Smooth muscle cell (in vitro differentiated cells): ENCODE data around the gene C1QTNF1. TPM values are rescaled to one million over a fixed set of nuclear protein-coding genes. Genes with fewer than 3 reads are reported as not detected.

Experiments
- DNase-seq: peaks from one replicate; lab custom pipeline; 2025; ENCODE audit not compliant: unreplicated experiment; lab: John Stamatoyannopoulos, UW
- H2AFZ ChIP-seq: fragments of 200-600 bp; sonication (generic); 2 replicates; pipeline ENCODE4 v1.6.0; 2016; ENCODE audit warnings: antibody characterized with exemption, low read depth, mild to moderate bottlenecking
- H3F3A ChIP-seq: fragments of 200-600 bp; sonication (generic); 2 replicates; pipeline ENCODE4 v1.6.0; 2017; ENCODE audit warnings: antibody characterized with exemption, low read depth
- H3K27ac ChIP-seq: fragments of 200-600 bp; sonication (generic); 2 replicates; pipeline ENCODE4 v1.5.1; 2016; ENCODE audit warnings: low read depth, mild to moderate bottlenecking
- H3K27me3 ChIP-seq: fragments of 200-600 bp; sonication (generic); 2 replicates; pipeline ENCODE4 v1.6.1; 2016; ENCODE audit warnings: low read depth, mild to moderate bottlenecking
- H3K36me3 ChIP-seq: fragments of 200-600 bp; sonication (generic); 2 replicates; pipeline ENCODE4 v1.5.1; 2016; ENCODE audit warnings: low read depth
- H3K4me1 ChIP-seq: fragments of 200-600 bp; sonication (generic); 2 replicates; pipeline ENCODE4 v1.5.1; 2016; ENCODE audit warnings: low read depth
- H3K4me2 ChIP-seq: fragments of 200-600 bp; sonication (generic); 2 replicates; pipeline ENCODE4 v1.6.0; 2016; ENCODE audit warnings: mild to moderate bottlenecking
- H3K4me3 ChIP-seq: fragments of 200-600 bp; sonication (generic); 2 replicates; pipeline ENCODE4 v1.5.1; 2016; ENCODE audit warnings: mild to moderate bottlenecking
- H3K79me2 ChIP-seq: fragments of 200-600 bp; sonication (generic); 2 replicates; pipeline ENCODE4 v1.6.0; 2016; ENCODE audit warnings: low read depth, mild to moderate bottlenecking
- H3K9ac ChIP-seq: fragments of 200-600 bp; sonication (generic); 2 replicates; pipeline ENCODE4 v1.6.0; 2016; ENCODE audit warnings: low read depth
- H3K9me3 ChIP-seq: fragments of 200-600 bp; sonication (generic); replicated peaks from 2 replicates; pipeline ENCODE4 v1.5.1; 2016; ENCODE audit warnings: low read depth
- H4K20me1 ChIP-seq: fragments of 200-600 bp; sonication (generic); 2 replicates; pipeline ENCODE4 v1.6.0; 2016; ENCODE audit warnings: low read depth
- WGBS: methylation state at CpG from one replicate; pipeline ENCODE4 v1.1.7; 2016; ENCODE audit warnings: low lambda C conversion rate; 5-methylcytosine and 5-hydroxymethylcytosine counted together
- polyA plus RNA-seq: library from polyadenylated mRNA; unstranded; fragments of >200 nt; fragmentation: Nextera tagmentation; extraction: Ambion mirVana; gene quantifications from 2 replicates; pipeline ENCODE4 v1.2.1, GENCODE V29; 2016
- total RNA-seq: library from RNA; depleted of rRNA; stranded (reverse); fragments of >200 nt; gene quantifications from 2 replicates; pipeline ENCODE4 v1.2.3, GENCODE V29; 2014
- TF ChIP-seq, protein P1 (sequence below): fragments of 200-600 bp; sonication (generic); IDR thresholded peaks from 2 replicates; pipeline ENCODE4 v1.5.1; 2017; ENCODE audit warnings: borderline replicate concordance, mild to moderate bottlenecking, antibody characterized with exemption; ENCODE audit not compliant: insufficient read depth, poor library complexity, severe bottlenecking

The C1QTNF1 gene
- total and polyA plus RNA-seq, 2 experiments from 2014 or later, result 5.7 to 9.4 TPM

GRCh38 chr17:79031996-79032875, 8.3 kb downstream of the C1QTNF1 start:
- H3K4me2 ChIP-seq, result no peak overlapping the region
- 90% methylated on average over 26 of the region's 26 CpGs for WGBS
- no peaks in the 10 kb centered on the region for H3K36me3 ChIP-seq
- no peaks in the 10 kb centered on the region for H4K20me1 ChIP-seq
- peaks cover 12% of the 10 kb centered on the region for H3K4me1 ChIP-seq
- H3K79me2 ChIP-seq, result no peaks in the 10 kb centered on the region
- no peak overlapping the region for H3K4me3 ChIP-seq
- no peak for DNase-seq
- TF ChIP-seq, protein P1, sequence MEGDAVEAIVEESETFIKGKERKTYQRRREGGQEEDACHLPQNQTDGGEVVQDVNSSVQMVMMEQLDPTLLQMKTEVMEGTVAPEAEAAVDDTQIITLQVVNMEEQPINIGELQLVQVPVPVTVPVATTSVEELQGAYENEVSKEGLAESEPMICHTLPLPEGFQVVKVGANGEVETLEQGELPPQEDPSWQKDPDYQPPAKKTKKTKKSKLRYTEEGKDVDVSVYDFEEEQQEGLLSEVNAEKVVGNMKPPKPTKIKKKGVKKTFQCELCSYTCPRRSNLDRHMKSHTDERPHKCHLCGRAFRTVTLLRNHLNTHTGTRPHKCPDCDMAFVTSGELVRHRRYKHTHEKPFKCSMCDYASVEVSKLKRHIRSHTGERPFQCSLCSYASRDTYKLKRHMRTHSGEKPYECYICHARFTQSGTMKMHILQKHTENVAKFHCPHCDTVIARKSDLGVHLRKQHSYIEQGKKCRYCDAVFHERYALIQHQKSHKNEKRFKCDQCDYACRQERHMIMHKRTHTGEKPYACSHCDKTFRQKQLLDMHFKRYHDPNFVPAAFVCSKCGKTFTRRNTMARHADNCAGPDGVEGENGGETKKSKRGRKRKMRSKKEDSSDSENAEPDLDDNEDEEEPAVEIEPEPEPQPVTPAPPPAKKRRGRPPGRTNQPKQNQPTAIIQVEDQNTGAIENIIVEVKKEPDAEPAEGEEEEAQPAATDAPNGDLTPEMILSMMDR, result no peak
- no peak overlapping the region for H3K9ac ChIP-seq
- no peaks in the 10 kb centered on the region for H3F3A ChIP-seq
- no peaks in the 10 kb centered on the region for H3K27me3 ChIP-seq
- H3K27ac ChIP-seq, result no peak overlapping the region
- no peaks in the 10 kb centered on the region for H3K9me3 ChIP-seq
- no peak overlapping the region for H2AFZ ChIP-seq

- H3K27ac ChIP-seq, result no peak overlapping the region
- H3K9me3 ChIP-seq, result no peaks in the 10 kb centered on the region
- TF ChIP-seq, protein P1, result no peak
- no peak overlapping the region for H3K4me2 ChIP-seq
- no peak overlapping the region for H2AFZ ChIP-seq
- H3K9ac ChIP-seq, result no peak overlapping the region
- WGBS, result 92% methylated on average over 9 of the region's 9 CpGs
- H3K27me3 ChIP-seq, result no peaks in the 10 kb centered on the region
- no peak for DNase-seq
- no peak overlapping the region for H3K4me3 ChIP-seq
- H3K4me1 ChIP-seq, result peaks cover 9% of the 10 kb centered on the region
- H3F3A ChIP-seq, result no peaks in the 10 kb centered on the region
- no peaks in the 10 kb centered on the region for H3K79me2 ChIP-seq
- H4K20me1 ChIP-seq, result no peaks in the 10 kb centered on the region
- H3K36me3 ChIP-seq, result no peaks in the 10 kb centered on the region
These were observed 9.2 kb downstream of the C1QTNF1 start for GRCh38 chr17:79033046-79033616.

DNA sequence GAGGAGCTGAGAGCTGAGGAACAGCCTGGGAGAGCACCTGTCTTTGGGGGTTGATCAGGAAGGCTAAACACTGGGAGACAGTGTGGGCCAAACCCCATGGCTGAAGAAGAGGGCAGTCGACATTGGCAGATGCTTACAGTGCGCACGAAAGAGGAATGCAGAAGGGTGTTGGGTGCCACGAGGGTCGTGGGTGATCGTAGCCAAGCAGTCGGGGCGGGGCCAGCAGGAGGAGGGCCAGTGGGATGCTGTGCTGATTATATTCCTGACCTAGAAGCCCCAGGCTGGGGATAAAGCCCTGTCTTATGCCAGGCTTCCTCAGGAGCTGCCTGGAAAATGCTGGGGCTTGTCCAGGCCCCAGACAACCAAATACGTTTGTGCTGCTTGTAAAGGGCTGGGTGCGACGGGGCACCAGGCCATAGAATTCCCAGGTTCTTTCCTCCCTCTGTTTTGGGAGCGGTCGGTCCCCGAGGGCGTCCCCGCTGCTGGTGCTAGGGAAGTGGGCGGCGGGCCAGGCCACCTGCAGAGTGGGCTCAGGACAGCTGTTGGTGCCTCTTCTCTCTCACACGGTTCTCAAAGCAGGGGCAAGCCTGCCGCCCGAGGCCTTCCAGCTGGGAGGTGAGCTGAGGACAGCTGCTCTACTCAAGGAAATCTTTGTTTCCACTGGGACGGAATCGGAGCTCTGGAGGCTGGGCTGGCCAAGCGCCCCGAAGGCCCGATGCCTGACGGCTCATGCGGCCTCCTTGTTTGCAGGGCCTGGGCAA, 10.0 kb downstream of the C1QTNF1 start:
- Histone ChIP-seq H3K79me2 (no peaks in the 10 kb centered on the region), H3K4me1 (peaks cover 9% of the 10 kb centered on the region), H3K9ac (no peak overlapping the region), H4K20me1 (no peaks in the 10 kb centered on the region), H3K27ac (no peak overlapping the region), H3K36me3 (no peaks in the 10 kb centered on the region), H3K27me3 (no peaks in the 10 kb centered on the region), H3F3A (no peaks in the 10 kb centered on the region), H3K9me3 (no peaks in the 10 kb centered on the region), H3K4me2 (no peak overlapping the region), H2AFZ (no peak overlapping the region), H3K4me3 (no peak overlapping the region)
- TF ChIP-seq, protein P1, result no peak
- WGBS, result 93% methylated on average over 28 of the region's 28 CpGs
- DNase-seq, result no peak
